T-cell (primary cell): ENCODE data around the gene ZNF382. TPM values are rescaled to one million over a fixed set of nuclear protein-coding genes. Genes with fewer than 3 reads are reported as not detected.
A peak's percentile ranks its signal among the peaks of the same experiment; 100 is the strongest.

Experiments used
- ATAC-seq, 4 experiments: fragments of 200-7000 bp in 3 of 4; fragments of 150-1000 bp in 1 of 4; cut with Tn5 transposase; replicated peaks in 1 of 4; 1 replicate in 3 of 4; 2 replicates in 1 of 4; pipeline ENCODE4 v1.10.0; 2021; ENCODE audit warnings: moderate library complexity in 3 of 4, mild to moderate bottlenecking in 2 of 4, moderate number of reproducible peaks in 1 of 4
- CTCF ChIA-PET, 2 donors: fragments of 300-600 bp; sonication (Branson Sonifier 250); formaldehyde crosslinking; loops; one replicate each; lab custom pipeline; 2022; ENCODE audit warnings: antibody characterized with exemption in 2 of 2; lab: Charles Lee
- POLR2A ChIA-PET, 2 donors: fragments of 300-600 bp; sonication (Branson Sonifier 250); formaldehyde crosslinking; loops; one replicate each; lab custom pipeline; 2022; ENCODE audit warnings: antibody characterized with exemption in 2 of 2; lab: Charles Lee
- DNase-seq, 35 experiments: peaks; one replicate each; pipeline versions ENCODE4 v3.0.0 to v3.0.0-alpha.2; 2013 to 2023
- H3K27ac ChIP-seq: one replicate; pipeline ENCODE4 v1.5.1; 2013; ENCODE audit warnings: low read length
- H3K27me3 ChIP-seq, 2 experiments: replicated peaks in 1 of 2; 1 replicate in 1 of 2; 2 replicates in 1 of 2; pipeline versions ENCODE4 v1.6.1 to v1.7.0; 2013; ENCODE audit warnings: low read length in 1 of 2, mixed read lengths in 1 of 2; ENCODE audit not compliant: control insufficient read depth in 2 of 2, insufficient read depth in 2 of 2; ENCODE audit errors: extremely low read depth in 1 of 2
- H3K36me3 ChIP-seq, 2 donors: 1 replicate in 1 of 2; 2 replicates in 1 of 2; pipeline versions ENCODE4 v1.6.1 to v1.7.0; 2013; ENCODE audit warnings: low read length in 1 of 2; ENCODE audit not compliant: control insufficient read depth in 2 of 2, insufficient read depth in 1 of 2; ENCODE audit errors: extremely low read depth in 1 of 2
- H3K4me1 ChIP-seq, 2 experiments: 1 replicate in 1 of 2; 2 replicates in 1 of 2; pipeline versions ENCODE4 v1.6.1 to v1.7.0; 2013; ENCODE audit warnings: low read length in 2 of 2, mixed read lengths in 1 of 2; ENCODE audit not compliant: insufficient read depth in 2 of 2, control insufficient read depth in 1 of 2; ENCODE audit errors: extremely low read depth in 1 of 2
- H3K4me3 ChIP-seq, 2 donors: 1 replicate in 1 of 2; 2 replicates in 1 of 2; pipeline versions ENCODE4 v1.5.1 to v1.7.0; 2013; ENCODE audit warnings: mild to moderate bottlenecking in 2 of 2, low read length in 1 of 2, moderate library complexity in 1 of 2; ENCODE audit not compliant: control insufficient read depth in 1 of 2; ENCODE audit errors: extremely low read depth in 1 of 2
- H3K9me3 ChIP-seq: 2 replicates; pipeline ENCODE4 v1.7.0; 2013
- H3K27ac Mint-ChIP-seq, 2 donors: one replicate each; pipeline ENCODE4 v1.8.0; 2020 to 2021; ENCODE audit warnings: mild to moderate bottlenecking in 2 of 2, mixed read lengths in 2 of 2
- H3K27me3 Mint-ChIP-seq, 2 donors: one replicate each; pipeline ENCODE4 v1.8.0; 2021 to 2022; ENCODE audit warnings: mixed read lengths in 2 of 2
- H3K36me3 Mint-ChIP-seq: one replicate; pipeline ENCODE4 v1.8.0; 2021; ENCODE audit warnings: mixed read lengths
- H3K4me1 Mint-ChIP-seq, 3 donors: one replicate each; pipeline ENCODE4 v1.8.0; 2020 to 2022; ENCODE audit warnings: mixed read lengths in 3 of 3, mild to moderate bottlenecking in 1 of 3
- H3K4me3 Mint-ChIP-seq, 3 donors: one replicate each; pipeline ENCODE4 v1.8.0; 2020 to 2022; ENCODE audit warnings: mild to moderate bottlenecking in 3 of 3, mixed read lengths in 3 of 3, moderate library complexity in 3 of 3
- H3K9me3 Mint-ChIP-seq, 3 donors: one replicate each; pipeline ENCODE4 v1.8.0; 2020 to 2022; ENCODE audit warnings: mixed read lengths in 3 of 3
- WGBS: methylation state at CpG from one replicate; pipeline ENCODE4 v1.1.5; 2013; ENCODE audit warnings: missing lambda C conversion rate; ENCODE audit not compliant: insufficient coverage; 5-methylcytosine and 5-hydroxymethylcytosine counted together
- total RNA-seq, 35 experiments: library from RNA in 6 of 35; stranded (reverse) in 6 of 35; fragments of 120-200 nt in 1 of 35; gene quantifications; one replicate each; pipeline versions ENCODE4 v1.2.1 to v1.2.4 and lab custom pipeline; 2013 to 2026

ZNF382 gene
- total RNA-seq, 5 donors from 2014 or later (not counting 1 experiment from before 2014, with no cell fraction given), result 10.4 to 21.8 (median 18.6) TPM

DNA sequence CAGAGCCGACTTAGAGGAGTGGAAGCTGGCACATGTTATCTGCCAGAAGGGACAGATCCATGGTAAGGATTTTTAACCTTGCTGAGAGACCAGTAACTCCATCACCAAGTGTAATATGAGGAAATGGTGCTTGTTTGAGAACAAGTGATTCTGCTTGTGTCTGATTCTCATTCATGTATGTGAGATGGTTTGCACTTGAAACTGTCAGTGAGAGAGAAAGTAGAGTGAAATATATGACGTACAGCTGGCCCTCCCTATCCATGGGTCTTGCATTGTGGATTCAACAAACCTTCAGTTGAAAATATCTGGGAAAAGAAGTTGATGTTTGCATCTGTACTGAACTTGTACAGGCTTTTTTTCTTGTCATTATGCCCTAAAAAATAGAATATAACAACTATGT, 63.5 kb downstream of the ZNF382 start:
- Mint-ChIP-seq H3K36me3 (peaks cover 73% of the 10 kb centered on the region), H3K27ac (peak overlapping the region; percentile 39 to 40), H3K4me1 (peaks cover 36 to 46% (median 37%) of the 10 kb centered on the region in 3 donors), H3K9me3 (peaks cover 19 to 53% (median 37%) of the 10 kb centered on the region in 3 donors), H3K4me3 (peak overlapping the region; percentile 66 to 100 (median 97)), H3K27me3 (no peaks in the 10 kb centered on the region)
- ChIA-PET CTCF (interaction anchor here in 1 of 2 donors (0.5 kb wide), 1 partner anchor 292 kb away, joined by 4 read pairs; no protein-coding TSS in a partner anchor), POLR2A (no interaction called here)
- Histone ChIP-seq H3K4me1 (peaks cover 4 to 27% of the 10 kb centered on the region in 2 experiments), H3K4me3 (no peak overlapping the region), H3K27ac (no peak overlapping the region), H3K9me3 (peaks cover 1% of the 10 kb centered on the region), H3K36me3 (peaks cover 3 to 9% of the 10 kb centered on the region in 2 donors), H3K27me3 (no peaks in the 10 kb centered on the region)
- ATAC-seq, result no peak
- WGBS, result 100% methylated on average over 1 of the region's 2 CpGs
- DNase-seq, result no peak

DNA sequence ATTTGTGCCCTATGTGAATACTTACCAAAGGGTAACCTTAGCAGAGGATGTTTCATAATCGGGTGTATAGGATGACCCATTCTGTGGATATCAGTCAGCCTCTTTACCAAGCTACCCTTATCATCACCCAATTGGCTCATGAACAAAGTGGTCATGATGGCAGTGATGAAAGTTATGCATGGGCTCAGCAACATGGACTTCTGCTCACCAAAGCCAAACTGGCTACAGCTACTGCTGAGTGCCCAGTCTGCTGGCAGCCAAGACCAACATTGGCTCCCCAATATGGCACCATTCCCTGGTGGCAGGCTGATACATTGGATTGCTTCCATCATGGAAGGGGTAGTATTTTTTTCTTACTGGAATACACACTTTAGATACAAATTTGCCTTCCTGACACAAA, 67.3 kb downstream of the ZNF382 start:
- Mint-ChIP-seq H3K27ac (no peak overlapping the region), H3K4me3 (no peak overlapping the region), H3K9me3 (peaks cover 9 to 45% (median 33%) of the 10 kb centered on the region in 3 donors), H3K27me3 (no peaks in the 10 kb centered on the region), H3K4me1 (peaks cover 14 to 15% (median 15%) of the 10 kb centered on the region in 3 donors), H3K36me3 (peaks cover 58% of the 10 kb centered on the region)
- DNase-seq (no peak), ATAC-seq (no peak)
- Histone ChIP-seq H3K27me3 (no peaks in the 10 kb centered on the region), H3K27ac (no peak overlapping the region), H3K4me3 (no peak overlapping the region), H3K9me3 (no peaks in the 10 kb centered on the region), H3K36me3 (peaks cover 0 to 9% of the 10 kb centered on the region in 2 donors), H3K4me1 (peaks cover 3 to 13% of the 10 kb centered on the region in 2 experiments)
- WGBS, result no CpG with 5 or more reads among the region's 1 CpG
- POLR2A ChIA-PET, result no interaction called here
- CTCF ChIA-PET, result no interaction called here

GRCh38 chr19:36674201-36674600, 69.1 kb downstream of the ZNF382 start:
- Histone ChIP-seq H3K27me3 (no peaks in the 10 kb centered on the region), H3K4me1 (no peaks in the 10 kb centered on the region), H3K4me3 (no peak overlapping the region), H3K27ac (no peak overlapping the region), H3K9me3 (no peaks in the 10 kb centered on the region), H3K36me3 (peaks cover 4 to 9% of the 10 kb centered on the region in 2 donors)
- no peak overlapping the region for H3K27ac Mint-ChIP-seq
- 100% methylated on average over 1 of the region's 2 CpGs for WGBS
- peaks cover 2 to 3% (median 3%) of the 10 kb centered on the region in 3 donors for H3K4me1 Mint-ChIP-seq
- DNase-seq (no peak), ATAC-seq (no peak)
- POLR2A ChIA-PET, result interaction anchor here in 1 of 2 donors (0.5 kb wide), 1 partner anchor 255 kb away, joined by 5 read pairs; no protein-coding TSS in a partner anchor
- no peak overlapping the region for H3K4me3 Mint-ChIP-seq
- H3K9me3 Mint-ChIP-seq, result peaks cover 6 to 46% (median 32%) of the 10 kb centered on the region in 3 donors
- H3K27me3 Mint-ChIP-seq, result no peaks in the 10 kb centered on the region
- peaks cover 63% of the 10 kb centered on the region for H3K36me3 Mint-ChIP-seq
- CTCF ChIA-PET, result no interaction called here

DNA sequence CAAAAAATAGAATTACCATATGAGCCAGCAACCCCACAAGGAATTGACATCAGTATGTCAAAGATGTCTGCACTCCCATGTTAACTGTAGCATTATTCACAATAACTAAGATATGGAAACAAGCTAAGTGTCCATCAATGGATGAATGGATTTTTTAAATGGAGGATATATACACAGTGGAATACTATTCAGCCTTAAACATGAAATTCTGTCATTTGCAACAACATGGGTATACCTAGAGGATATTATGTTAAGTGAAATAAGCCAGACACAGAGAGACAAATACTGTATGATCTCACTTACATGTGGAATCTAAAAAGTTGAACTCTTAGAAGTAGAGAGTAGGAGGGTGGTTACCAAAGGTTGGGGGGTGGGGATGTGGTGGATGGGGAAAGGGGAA, 74.3 kb downstream of the ZNF382 start:
- H3K4me3 ChIP-seq, result no peak overlapping the region
- Mint-ChIP-seq H3K9me3 (peaks cover 12 to 30% (median 17%) of the 10 kb centered on the region in 3 donors), H3K4me3 (no peak overlapping the region), H3K27me3 (no peaks in the 10 kb centered on the region), H3K4me1 (peaks cover 0 to 2% (median under 1%) of the 10 kb centered on the region in 3 donors), H3K27ac (no peak overlapping the region), H3K36me3 (peaks cover 61% of the 10 kb centered on the region)
- ChIA-PET CTCF (no interaction called here), POLR2A (no interaction called here)
- H3K36me3 ChIP-seq, result peaks cover 6 to 11% of the 10 kb centered on the region in 2 donors
- no peak overlapping the region for H3K27ac ChIP-seq
- H3K4me1 ChIP-seq, result no peaks in the 10 kb centered on the region
- ATAC-seq (no peak), DNase-seq (no peak)
- H3K9me3 ChIP-seq, result no peaks in the 10 kb centered on the region
- H3K27me3 ChIP-seq, result no peaks in the 10 kb centered on the region

Other genes starting within 250 kb of the ZNF382 start
- gene ZFP14, start 226.1 kb upstream of the ZNF382 start, total RNA-seq, result 10 to 100 TPM in 4 of 5 donors, 1 to 10 TPM in 1; 5.7 to 13.9 (median 11.6) TPM
- 1 to 10 TPM; 2.9 to 8.8 (median 8.2) TPM for gene ZFP82, start 186.7 kb upstream of the ZNF382 start, total RNA-seq
- gene ZNF566, start 115.8 kb upstream of the ZNF382 start, total RNA-seq, result 10 to 100 TPM; 13.2 to 23.1 (median 18.9) TPM
- 10 to 100 TPM in 3 of 5 donors, 1 to 10 TPM in 2; 8.4 to 14.2 (median 10.3) TPM for gene ZNF260, start 77.0 kb upstream of the ZNF382 start, total RNA-seq
- gene ZNF529, start 32.0 kb upstream of the ZNF382 start, total RNA-seq, result 10 to 100 TPM; 25.6 to 34.2 (median 30.8) TPM
- 10 to 100 TPM in 4 of 5 donors, 1 to 10 TPM in 1; 9.7 to 15.7 (median 12.9) TPM for gene ZNF461, start 61.5 kb downstream of the ZNF382 start, total RNA-seq
- 10 to 100 TPM in 4 of 5 donors, 1 to 10 TPM in 1; 8.7 to 19.1 (median 12.6) TPM for gene ZNF567, start 82.3 kb downstream of the ZNF382 start, total RNA-seq
- gene ZNF850, start 167.5 kb downstream of the ZNF382 start, total RNA-seq, result 1 to 10 TPM; 1.5 to 5.7 (median 4.7) TPM
- 10 to 100 TPM in 3 of 5 donors, 1 to 10 TPM in 2; 4.7 to 12.9 (median 11.7) TPM for gene ZNF790, start 233.1 kb downstream of the ZNF382 start, total RNA-seq
- gene ZNF345, start 245.6 kb downstream of the ZNF382 start, total RNA-seq, result 10 to 100 TPM in 4 of 5 donors, 1 to 10 TPM in 1; 8.3 to 16.4 (median 11.7) TPM